ENCODE results near the gene TMEM92.
"Not testable (repeated sequence)": the region's sequence is repeated elsewhere in the genome, so short reads cannot be mapped to it uniquely, and the experiment has no call there.

Gene TMEM92

GRCh38 chr17:50301891-50302584 lies 27.8 kb downstream of the TMEM92 start:
- no peak for DNase-seq

DNA sequence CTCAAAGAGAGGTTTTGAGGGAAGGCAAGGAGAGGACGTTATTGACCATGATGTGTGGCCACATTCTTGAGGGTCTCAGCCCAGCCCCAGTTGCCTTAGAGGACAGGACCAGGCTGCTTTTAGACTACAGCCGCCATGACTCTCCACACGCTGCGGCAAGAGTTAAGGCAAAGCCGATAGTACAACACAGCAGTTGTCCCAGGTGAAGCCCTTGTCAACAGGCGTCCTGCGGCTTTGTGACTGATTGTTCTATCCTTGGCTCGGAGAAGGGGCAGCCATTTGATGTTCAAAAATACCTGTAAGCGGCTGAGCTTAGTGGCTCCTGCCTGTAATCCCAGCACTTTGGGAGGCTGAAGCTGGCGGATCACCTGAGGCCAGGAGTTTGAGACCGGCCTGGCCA lies 28.8 kb downstream of the TMEM92 start:
- DNase-seq, result no peak

DNA sequence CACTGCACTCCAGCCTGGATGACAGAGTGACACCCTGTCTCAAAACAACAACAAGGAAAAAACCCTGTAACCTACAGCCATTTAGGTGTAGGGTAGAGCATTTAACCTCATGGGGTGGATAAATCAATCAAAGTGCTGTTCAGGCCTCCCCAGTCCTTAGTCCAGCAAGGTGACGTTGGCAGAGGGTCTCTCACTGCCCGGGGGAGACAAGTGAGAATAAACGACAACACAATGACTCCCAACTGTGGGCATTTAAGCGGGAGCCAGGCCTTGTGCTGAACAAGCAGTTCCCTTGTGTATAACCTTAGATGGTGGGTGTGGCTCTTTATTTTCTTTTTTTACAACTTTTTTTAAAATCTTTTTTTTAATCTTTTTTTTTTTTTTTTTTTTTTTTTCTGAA lies 29.3 kb downstream of the TMEM92 start:
- DNase-seq, result no peak

DNA sequence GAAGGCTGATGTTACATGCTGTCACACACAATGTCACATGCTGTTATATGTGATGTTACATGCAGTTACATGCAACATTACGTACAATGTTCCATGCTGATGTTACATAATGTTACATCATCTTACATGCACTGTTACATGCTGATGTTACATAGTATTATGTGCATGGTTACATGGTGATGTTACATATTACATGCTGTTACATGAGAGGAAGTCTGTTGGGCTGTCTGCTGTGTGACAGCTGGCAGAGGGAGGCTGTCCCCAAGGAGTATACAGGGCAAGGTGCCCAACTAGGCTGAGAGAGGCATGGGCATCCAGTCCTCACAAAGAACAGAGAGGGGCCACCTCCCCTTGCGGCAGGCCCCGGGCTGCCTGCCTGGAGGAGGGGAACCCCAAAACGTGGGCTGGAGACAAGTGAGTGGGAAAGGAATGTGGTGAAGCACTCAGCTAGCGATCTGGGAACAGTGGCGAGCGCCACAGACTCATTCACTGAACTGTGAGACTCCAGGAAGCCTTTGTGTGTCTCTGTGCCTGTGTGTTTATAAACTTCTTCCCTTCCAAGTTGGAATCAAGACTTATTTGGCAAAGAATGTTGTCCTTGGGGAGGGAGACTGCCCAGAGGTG lies 30.6 kb downstream of the TMEM92 start:
- DNase-seq, result no peak

- no peak for DNase-seq
These were observed 33.4 kb downstream of the TMEM92 start for GRCh38 chr17:50307654-50308053.

DNA sequence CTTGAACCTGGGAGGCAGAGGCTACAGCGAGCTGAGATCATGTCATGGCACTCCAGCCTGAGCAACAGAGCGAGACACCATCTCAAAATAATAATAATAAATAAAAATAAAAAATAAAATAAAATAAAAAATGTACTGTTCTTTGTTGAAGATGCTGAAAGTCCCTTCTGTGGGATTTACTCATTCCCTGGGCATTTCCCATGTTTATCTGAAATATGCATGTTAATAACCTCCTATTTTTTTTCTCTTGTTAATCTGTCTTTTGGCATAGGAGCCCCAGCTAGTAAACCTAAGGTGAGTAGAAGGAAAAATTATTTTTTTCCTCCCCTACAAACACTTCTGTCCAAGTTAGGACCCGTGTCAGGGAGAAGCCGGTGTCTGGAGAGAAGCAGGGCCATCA lies 34.4 kb downstream of the TMEM92 start:
- DNase-seq, result no peak

GRCh38 chr17:50310455-50311111 lies 36.3 kb downstream of the TMEM92 start:
- DNase-seq, result no peak

GRCh38 chr17:50311112-50311460 lies 36.8 kb downstream of the TMEM92 start:
- DNase-seq, result no peak

DNA sequence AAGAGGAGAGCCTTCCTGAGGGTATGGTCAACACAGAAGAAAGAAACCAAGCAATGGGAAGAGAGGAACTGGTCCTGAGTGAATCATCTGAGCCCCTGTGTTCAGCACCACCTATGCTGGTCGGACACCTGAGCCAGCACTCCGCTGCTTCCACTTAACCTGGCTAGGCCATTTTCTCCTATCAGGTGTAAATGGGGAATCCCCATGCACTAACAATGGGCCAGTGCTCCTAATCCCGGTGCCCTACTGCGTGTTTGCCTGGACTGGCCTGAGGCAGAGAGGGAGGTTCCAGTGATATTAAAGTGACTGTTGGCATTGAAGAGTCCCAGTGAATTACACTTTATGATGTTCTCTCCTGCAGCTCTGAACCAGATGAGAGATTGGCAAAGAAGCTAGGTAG lies 37.2 kb downstream of the TMEM92 start:
- no peak for DNase-seq

- no peak for DNase-seq
These were observed 38.0 kb downstream of the TMEM92 start for GRCh38 chr17:50312308-50312707.

DNA sequence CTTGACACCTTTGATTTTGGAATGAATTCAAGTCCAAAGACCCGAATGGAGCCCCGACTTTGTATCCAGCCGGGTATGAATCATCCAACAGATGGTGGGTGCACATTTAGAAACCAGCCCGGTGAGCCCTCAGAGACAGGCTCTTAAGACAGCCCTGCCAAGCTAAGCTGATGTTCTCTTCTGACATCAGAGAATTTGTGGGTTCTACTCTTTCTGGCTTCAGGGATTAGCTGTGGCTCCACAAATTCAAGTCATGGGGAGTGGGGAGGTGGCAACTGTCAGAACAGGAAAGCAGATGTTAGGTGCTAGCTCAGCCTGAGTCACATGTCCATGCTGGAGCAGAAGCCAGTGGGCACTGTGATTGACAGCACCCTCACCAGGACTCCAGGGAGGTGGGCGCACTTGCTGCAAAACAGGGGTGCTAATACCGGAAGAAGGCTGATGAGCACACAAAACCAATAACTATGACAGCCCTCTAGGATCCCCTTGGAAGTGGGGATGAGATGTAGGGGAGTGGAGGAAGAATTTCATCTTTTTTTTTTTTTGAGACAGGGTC lies 40.3 kb downstream of the TMEM92 start:
- no peak for DNase-seq

- DNase-seq, result no peak
These were observed 41.8 kb downstream of the TMEM92 start for GRCh38 chr17:50316016-50316587.

GRCh38 chr17:50316660-50317059 lies 42.4 kb downstream of the TMEM92 start:
- not testable (repeated sequence) for DNase-seq

DNA sequence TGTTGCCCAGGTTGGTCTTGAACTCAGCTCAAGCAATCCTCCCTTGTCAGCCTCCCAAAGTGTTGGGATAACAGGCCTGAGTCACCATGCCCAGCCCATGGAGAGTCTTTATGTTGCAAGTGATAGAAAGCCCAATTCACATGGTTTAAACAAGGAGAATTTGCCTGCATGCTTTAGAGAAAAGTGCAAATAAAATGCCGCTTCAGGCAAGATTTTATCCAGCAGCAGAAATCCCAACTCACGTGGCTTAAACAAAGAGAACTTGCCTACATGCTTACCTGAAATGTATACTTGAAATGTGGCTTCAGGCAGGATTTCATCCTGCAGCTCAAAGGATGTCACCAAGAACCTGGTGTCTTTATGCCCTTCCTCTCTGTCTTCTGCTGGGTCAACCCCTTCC lies 42.9 kb downstream of the TMEM92 start:
- DNase-seq, result no peak

DNA sequence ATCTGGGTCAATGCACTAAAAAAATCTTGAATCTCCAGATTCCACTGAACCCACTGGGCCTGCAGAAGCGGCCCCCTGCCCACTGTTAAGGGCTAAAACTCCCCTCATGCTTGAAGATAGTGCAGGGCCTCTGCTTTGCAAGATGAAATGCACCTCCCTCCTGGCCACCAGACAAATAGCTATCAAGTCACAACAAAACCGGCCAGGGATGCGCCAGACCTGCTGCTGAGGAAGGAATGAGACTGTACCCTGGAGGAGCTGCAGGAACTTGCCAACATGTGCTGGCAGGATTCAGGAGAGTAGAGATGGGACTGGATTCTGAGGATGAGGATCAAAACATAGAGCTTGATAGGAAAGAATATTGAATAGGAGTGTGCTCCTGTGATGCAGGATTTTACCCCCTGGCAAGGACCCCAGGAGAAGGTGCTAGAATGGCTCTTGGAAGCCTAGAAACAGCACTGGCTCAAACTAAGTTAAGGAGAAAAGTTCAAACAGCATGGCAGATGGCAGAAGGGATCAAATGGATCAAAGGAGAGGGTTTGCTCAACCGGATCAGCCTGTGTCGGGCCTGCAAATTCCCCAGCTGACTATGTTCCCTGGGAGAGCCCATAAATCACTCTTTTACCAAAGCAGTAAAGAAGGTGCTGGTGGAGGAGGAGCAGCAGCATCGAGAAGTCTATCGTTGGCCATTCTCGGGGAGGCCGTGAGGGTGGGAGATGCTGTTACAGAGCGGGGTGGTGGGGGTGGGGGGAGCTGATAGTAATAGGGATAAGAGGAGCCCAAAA lies 44.4 kb downstream of the TMEM92 start:
- no peak for DNase-seq

DNA sequence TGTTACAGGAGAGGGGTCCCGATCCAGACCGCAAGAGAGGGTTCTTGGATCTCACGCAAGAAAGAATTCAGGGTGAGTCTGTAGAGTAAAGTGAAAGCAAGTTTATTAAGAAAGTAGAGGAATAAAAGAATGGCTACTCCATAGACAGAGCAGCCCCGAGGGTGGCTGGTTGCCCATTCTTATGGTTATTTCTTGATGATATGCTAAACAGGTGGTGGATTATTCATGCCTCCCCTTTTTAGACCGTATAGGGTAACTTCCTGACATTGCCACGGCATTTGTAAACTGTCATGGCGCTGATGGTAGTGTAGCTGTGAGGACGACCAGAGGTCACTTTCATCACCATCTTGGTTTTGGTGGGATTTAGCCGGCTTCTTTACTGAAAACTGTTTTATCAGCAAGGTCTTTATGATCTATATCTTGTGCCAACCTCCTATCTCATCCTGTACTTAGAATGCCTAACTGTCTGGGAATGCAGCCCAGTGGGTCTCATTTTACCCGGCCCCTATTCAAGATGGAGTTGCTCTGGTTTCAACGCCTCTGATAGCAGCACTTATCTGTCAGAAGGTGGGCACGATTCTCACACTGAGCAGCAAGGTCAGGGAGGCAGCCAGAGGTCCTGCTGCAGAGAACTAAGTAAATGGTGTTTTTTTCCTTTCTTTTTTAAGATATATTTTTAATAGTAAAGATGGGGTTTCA lies 45.2 kb downstream of the TMEM92 start:
- DNase-seq, result no peak

GRCh38 chr17:50322271-50322670 lies 48.0 kb downstream of the TMEM92 start:
- no peak for DNase-seq

DNA sequence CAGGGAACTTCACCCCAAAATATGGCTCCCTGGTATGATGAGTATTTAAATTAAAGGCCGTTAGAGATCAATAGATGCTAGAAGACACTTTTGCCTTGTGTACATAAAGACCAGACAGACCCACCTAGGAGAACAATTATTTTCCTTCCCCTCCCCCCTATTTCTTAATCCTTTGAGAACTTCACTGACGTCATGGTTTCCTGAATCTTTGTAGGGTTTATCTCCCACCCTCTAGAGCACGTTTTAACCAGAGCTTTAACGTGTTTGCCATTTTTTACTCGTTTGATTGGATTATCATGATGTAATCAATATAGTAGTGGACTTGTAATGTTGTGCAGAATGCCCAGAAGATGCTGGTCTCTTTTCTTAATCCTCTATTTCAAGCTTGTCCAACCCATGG lies 48.8 kb downstream of the TMEM92 start:
- DNase-seq, result no peak

DNA sequence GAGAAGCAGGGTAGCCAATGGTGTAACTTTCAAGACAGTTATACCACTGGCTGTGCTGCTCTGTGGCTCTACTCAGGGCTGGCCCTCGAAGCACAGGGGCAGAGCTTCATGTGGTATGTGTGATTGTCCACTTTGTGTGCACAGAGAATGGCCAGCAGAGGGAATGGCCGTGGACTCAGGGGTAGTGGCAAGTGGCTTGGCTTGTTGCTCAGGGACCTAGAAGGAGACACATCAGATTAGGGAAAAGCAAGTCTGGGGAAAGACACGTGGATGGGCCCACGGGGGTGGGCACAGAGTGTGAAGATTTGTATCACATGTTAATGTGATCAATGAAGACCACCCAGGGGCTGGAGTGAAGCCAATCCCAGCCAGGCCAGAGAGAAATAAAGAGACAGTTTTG lies 51.6 kb downstream of the TMEM92 start:
- DNase-seq, result no peak

- no peak for DNase-seq
These were observed 52.6 kb downstream of the TMEM92 start for GRCh38 chr17:50326831-50327364.

DNA sequence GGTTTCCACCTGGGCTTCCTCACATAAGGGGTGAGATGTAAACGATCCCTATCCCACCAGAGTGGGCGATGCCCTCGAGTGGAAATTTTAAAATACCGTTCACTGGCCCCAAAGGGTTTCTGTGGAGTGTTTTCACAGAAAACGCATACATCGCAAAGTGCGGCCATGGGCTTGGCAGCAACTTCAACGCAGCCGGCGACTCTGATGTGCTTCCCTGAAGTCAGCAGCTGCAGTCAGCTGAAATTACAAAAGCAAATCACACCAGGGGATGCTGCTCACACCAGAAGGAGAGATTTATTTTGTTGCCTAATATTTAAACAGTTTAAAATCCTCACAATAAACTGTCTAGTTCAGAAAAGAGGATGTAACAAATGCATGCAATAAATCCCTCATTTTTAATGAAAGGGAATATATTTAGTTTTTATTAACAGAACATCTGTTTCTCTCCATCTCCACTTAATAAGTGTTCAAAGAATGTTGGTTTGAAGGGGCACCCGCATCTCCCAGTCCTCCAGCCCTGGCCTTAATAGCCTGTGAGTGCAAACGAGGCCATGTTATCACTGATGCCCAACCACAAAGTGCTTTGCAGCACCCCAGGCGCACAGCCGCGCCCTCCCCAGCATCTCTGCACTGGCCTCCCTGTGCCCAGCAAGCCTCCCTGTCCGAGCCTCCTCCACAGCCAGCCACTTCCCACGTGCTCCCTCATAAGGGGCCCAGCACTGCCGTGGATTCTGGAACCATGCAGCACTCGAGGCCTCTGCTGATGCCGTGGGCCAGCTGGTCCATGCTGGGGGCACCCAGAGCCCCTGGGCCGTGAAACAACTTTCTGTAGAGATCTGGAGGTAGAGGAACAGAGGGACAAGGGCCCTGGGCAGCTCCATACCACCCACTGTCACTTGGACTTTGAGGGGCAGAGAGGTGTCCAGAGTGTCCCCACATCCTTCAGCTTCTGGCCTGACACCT lies 54.4 kb downstream of the TMEM92 start:
- DNase-seq, result no peak

All from midbrain (tissue), 1 donor.